Raji (cell line): Measurements from ENCODE around the gene CBR1.

Experiments used
- POLR2A ChIP-seq: IDR thresholded peaks from 2 replicates; pipeline ENCODE4 v1.6.1; 2011; ENCODE audit warnings: low read depth, low read length, control low read depth; ENCODE audit not compliant: insufficient read depth

Gene CBR1

DNA sequence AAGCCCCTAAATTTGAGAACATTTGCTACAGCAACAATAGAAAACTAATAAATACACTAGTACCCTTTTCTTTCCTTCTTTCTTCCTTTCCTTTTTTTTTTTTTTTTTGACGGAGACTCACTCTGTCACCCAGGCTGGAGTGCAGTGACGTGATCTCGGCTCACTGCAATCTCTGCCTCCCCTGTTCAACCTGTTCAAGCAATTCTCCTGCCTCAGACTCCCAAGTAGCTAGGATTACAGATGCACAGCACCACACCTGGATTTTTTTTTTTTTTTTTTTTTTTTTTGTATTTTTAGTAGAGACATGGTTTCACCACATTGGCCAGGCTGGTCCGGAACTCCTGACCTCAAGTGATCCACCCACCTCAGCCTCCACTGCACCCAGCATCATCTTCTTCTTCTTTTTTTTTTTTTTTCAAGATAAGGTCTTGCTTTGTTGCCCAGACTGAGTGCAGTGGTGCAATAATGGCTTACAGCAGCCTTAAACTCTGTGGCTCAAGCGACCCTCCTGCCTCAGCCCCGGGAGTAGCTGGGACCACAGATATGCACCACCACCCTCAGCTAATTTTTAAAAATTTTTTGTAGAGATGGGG, 45.4 kb downstream of the CBR1 start:
- TF ChIP-seq POLR2A = no peak

DNA sequence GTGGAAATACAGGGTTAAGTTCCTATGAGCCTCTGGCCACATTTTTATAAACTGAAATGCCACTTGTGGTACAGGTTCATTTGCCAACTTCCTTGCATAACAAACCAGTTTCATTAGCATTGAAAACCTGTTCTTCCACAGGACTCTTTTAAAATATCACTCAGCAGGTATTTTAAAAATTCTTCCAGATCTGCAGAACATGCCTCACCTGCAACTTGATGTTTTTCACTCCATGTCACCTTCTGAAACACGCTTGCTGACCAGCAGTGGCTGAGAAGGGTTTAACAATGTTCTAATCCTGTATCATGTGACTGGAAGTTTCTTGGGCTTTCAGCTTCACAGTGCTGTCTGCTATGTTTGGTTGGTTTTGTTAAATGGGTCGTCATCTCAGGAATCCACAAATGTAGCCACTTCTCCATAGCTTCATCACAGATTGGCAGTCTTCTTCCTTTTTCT, 47.5 kb downstream of the CBR1 start:
- no peak for TF ChIP-seq POLR2A

GRCh38 chr21:36120304-36120888, 50.6 kb downstream of the CBR1 start:
- no peak for TF ChIP-seq POLR2A
